ENCODE data around the gene MACF1. TPM values are rescaled to one million over a fixed set of nuclear protein-coding genes. Genes with fewer than 3 reads are reported as not detected.

The MACF1 gene
- total RNA-seq, 3 donors from 2014 or later, result 104 to 128 (median 120) TPM

DNA sequence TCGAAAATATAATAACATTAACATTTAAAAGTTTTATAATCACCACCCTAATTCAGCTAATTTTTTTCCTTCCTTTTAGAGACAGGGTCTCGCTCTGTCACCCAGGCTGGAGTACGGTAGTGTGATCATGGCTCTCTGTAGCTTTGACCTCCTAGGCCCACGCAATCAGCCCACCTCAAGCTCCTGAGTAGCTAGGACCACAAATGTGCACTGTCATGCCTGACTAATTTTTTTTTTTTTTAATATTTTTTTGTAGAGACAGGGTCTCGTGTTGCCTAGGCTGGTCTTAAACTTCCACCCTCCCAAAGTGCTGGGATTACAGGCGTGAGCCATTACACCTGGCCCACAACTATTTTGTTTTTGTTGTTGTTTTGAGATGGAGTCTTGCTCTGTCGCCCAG lies 172.2 kb downstream of the MACF1 start:
- H3K4me3 Mint-ChIP-seq, result no peak overlapping the region
- H3K36me3 Mint-ChIP-seq (ENCODE audit: insufficient read depth), result peaks cover 35% of the 10 kb centered on the region
- ATAC-seq (no peak), DNase-seq (no peak)
- no peaks in the 10 kb centered on the region for H3K9me3 Mint-ChIP-seq
- H3K4me1 Mint-ChIP-seq (ENCODE audit: low read depth), result no peaks in the 10 kb centered on the region
- no peaks in the 10 kb centered on the region for H3K27me3 Mint-ChIP-seq (ENCODE audit: low read depth)

DNA sequence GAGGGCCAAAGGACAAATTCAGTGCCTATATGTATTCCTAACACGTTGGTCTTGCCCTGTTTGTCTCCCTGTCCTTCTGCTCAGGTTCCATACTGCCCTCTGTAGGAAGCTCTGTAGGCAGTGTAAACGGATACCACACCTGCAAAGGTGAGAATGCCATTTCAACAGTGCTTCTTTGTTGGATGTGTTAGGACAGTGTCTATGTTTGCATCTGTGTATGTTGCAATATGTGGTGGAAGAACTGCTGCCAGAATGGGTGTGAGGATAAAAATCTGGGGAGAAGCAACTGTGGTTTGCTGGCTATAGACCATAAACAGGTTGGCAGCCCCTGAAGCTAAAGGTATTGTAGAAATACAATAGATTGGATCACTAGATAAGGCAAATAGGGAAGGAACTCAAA lies 173.9 kb downstream of the MACF1 start:
- no peaks in the 10 kb centered on the region for H3K4me1 Mint-ChIP-seq (ENCODE audit: low read depth)
- ATAC-seq (no peak), DNase-seq (no peak)
- H3K4me3 Mint-ChIP-seq, result no peak overlapping the region
- no peaks in the 10 kb centered on the region for H3K27me3 Mint-ChIP-seq (ENCODE audit: low read depth)
- H3K9me3 Mint-ChIP-seq, result no peaks in the 10 kb centered on the region
- peaks cover 32% of the 10 kb centered on the region for H3K36me3 Mint-ChIP-seq (ENCODE audit: insufficient read depth)

DNA sequence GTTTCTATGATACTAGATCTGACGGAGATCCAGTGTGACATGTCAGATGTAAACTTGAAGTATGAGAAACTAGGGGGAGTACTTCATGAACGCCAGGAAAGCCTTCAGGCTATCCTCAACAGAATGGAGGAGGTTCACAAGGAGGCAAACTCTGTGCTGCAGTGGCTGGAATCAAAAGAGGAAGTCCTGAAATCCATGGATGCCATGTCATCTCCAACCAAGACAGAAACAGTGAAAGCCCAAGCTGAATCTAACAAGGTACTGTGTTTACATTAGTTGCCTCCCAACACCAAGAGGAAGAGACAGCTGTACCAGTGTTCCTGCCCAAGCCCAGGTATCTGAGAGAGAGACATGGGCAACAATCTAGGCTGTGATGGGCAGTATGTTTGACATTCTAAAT lies 174.7 kb downstream of the MACF1 start:
- Mint-ChIP-seq H3K4me3 (no peak overlapping the region), H3K4me1 (ENCODE audit: low read depth) (no peaks in the 10 kb centered on the region), H3K36me3 (ENCODE audit: insufficient read depth) (peaks cover 35% of the 10 kb centered on the region), H3K27me3 (ENCODE audit: low read depth) (no peaks in the 10 kb centered on the region), H3K9me3 (no peaks in the 10 kb centered on the region)
- DNase-seq, result no peak
- ATAC-seq, result no peak

DNA sequence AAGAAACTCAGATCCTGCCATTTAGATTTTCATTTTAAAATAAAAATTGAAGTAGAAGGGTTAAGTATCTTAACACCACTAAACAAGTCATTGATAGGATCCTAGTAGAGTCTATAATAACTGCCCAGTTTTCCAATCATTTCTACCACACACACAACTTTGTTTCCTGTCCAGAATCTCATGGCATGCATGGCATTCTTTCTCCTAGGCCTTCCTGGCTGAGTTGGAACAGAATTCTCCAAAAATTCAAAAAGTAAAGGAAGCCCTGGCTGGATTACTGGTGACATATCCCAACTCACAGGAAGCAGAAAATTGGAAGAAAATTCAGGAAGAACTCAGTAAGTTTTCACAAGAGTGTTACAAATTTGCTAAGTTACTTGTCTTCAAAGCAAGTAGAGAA lies 175.5 kb downstream of the MACF1 start:
- no peak overlapping the region for H3K4me3 Mint-ChIP-seq
- peaks cover 35% of the 10 kb centered on the region for H3K36me3 Mint-ChIP-seq (ENCODE audit: insufficient read depth)
- no peaks in the 10 kb centered on the region for H3K9me3 Mint-ChIP-seq
- no peaks in the 10 kb centered on the region for H3K4me1 Mint-ChIP-seq (ENCODE audit: low read depth)
- ATAC-seq, result no peak
- H3K27me3 Mint-ChIP-seq (ENCODE audit: low read depth), result no peaks in the 10 kb centered on the region
- DNase-seq, result no peak

DNA sequence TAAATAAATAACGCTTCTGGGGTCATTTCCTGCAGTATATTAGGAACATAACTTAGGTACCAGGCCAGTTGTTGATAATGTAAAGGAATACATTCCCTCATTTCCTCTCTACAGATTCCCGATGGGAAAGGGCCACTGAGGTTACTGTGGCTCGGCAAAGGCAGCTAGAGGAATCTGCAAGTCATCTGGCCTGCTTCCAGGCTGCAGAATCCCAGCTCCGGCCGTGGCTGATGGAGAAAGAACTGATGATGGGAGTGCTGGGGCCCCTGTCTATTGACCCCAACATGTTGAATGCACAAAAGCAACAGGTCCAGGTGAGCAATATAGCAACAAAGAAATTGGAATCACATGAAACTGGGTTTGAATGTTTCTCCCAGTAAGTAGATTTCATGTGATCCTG lies 177.3 kb downstream of the MACF1 start:
- ATAC-seq, result no peak
- Mint-ChIP-seq H3K9me3 (no peaks in the 10 kb centered on the region), H3K4me3 (no peak overlapping the region), H3K36me3 (ENCODE audit: insufficient read depth) (peaks cover 38% of the 10 kb centered on the region), H3K27me3 (ENCODE audit: low read depth) (no peaks in the 10 kb centered on the region), H3K4me1 (ENCODE audit: low read depth) (no peaks in the 10 kb centered on the region)
- DNase-seq, result no peak

DNA sequence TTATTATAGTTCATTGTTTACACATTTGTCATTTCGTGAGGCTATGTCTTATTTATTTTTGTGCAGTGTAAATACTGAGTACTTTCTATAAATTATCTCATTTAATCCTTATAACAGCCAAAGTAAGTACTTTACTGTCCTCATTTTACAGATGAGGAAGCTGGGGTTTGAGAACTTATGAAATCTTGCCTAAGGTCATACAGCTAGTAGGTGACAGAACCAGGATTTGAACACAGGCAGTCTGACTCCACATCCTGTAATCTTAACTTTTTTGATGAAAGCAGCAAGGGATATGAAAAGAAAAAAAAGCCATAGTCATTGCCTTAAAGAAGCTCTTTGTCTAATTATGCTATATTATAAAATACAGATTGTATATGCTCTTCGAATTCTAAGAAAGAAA lies 179.8 kb downstream of the MACF1 start:
- Mint-ChIP-seq H3K4me1 (ENCODE audit: low read depth) (peaks cover 2% of the 10 kb centered on the region), H3K4me3 (no peak overlapping the region), H3K36me3 (ENCODE audit: insufficient read depth) (peaks cover 42% of the 10 kb centered on the region), H3K9me3 (no peaks in the 10 kb centered on the region), H3K27me3 (ENCODE audit: low read depth) (no peaks in the 10 kb centered on the region)
- ATAC-seq (no peak), DNase-seq (no peak)

DNA sequence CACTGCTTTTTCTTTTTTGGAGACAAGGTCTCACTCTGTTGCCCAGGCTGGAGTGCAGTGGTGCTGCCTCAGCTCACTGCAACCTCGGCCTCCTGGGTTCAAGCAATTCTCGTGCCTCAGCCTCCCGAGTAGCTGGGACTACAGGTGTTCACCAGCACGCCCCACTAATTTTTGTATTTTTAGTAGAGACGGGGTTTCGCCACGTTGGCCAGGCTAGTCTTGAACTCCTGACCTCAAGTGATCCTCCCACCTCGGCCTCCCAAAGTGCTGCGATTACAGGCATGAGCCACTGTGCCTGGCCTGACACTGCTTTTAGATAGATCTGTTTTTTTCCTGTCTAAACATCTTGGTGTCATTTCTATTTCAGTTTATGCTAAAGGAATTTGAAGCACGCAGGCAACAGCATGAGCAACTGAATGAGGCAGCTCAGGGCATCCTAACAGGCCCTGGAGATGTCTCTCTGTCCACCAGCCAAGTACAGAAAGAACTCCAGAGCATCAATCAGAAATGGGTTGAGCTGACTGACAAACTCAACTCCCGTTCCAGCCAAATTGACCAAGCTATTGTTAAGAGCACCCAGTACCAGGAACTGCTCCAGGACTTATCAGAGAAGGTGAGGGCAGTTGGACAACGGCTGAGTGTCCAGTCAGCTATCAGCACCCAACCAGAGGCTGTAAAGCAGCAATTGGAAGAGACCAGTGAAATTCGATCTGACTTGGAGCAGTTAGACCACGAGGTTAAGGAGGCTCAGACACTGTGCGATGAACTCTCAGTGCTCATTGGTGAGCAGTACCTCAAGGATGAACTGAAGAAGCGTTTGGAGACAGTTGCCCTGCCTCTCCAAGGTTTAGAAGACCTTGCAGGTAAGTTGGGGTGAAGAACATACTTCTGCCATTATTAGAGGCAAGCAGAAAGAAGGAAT lies 180.8 kb downstream of the MACF1 start:
- H3K27me3 Mint-ChIP-seq (ENCODE audit: low read depth), result no peaks in the 10 kb centered on the region
- DNase-seq, result no peak
- peaks cover 2% of the 10 kb centered on the region for H3K4me1 Mint-ChIP-seq (ENCODE audit: low read depth)
- H3K36me3 Mint-ChIP-seq (ENCODE audit: insufficient read depth), result peaks cover 47% of the 10 kb centered on the region
- no peak overlapping the region for H3K4me3 Mint-ChIP-seq
- ATAC-seq, result no peak
- H3K9me3 Mint-ChIP-seq, result no peaks in the 10 kb centered on the region

DNA sequence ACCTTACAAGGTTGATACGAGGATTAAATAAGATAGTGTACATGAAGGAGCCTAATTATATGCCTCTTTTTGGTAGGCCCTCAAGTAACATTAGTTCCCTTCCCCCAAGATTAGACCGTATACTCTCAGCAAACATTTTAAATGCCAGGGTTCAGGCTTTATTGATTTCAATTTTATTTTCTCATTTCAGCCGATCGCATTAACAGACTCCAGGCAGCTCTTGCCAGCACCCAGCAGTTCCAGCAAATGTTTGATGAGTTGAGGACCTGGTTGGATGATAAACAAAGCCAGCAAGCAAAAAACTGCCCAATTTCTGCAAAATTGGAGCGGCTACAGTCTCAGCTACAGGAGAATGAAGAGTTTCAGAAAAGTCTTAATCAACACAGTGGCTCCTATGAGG lies 182.5 kb downstream of the MACF1 start:
- H3K4me3 Mint-ChIP-seq, result no peak overlapping the region
- peaks cover 51% of the 10 kb centered on the region for H3K36me3 Mint-ChIP-seq (ENCODE audit: insufficient read depth)
- no peaks in the 10 kb centered on the region for H3K27me3 Mint-ChIP-seq (ENCODE audit: low read depth)
- peaks cover 13% of the 10 kb centered on the region for H3K4me1 Mint-ChIP-seq (ENCODE audit: low read depth)
- H3K9me3 Mint-ChIP-seq, result no peaks in the 10 kb centered on the region
- no peak for ATAC-seq
- no peak for DNase-seq

DNA sequence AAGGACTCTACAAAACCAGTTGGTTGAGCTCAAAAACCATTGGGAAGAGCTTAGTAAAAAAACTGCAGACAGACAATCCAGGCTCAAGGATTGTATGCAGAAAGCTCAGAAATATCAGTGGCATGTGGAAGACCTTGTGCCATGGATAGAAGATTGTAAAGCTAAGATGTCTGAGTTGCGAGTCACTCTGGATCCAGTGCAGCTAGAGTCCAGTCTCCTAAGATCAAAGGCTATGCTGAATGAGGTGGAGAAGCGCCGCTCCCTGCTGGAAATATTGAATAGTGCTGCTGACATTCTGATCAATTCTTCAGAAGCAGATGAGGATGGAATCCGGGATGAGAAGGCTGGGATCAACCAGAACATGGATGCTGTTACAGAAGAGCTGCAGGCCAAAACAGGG lies 183.0 kb downstream of the MACF1 start:
- Mint-ChIP-seq H3K27me3 (ENCODE audit: low read depth) (no peaks in the 10 kb centered on the region), H3K4me3 (no peak overlapping the region), H3K4me1 (ENCODE audit: low read depth) (peaks cover 18% of the 10 kb centered on the region), H3K9me3 (no peaks in the 10 kb centered on the region), H3K36me3 (ENCODE audit: insufficient read depth) (peaks cover 51% of the 10 kb centered on the region)
- ATAC-seq (no peak), DNase-seq (no peak)

DNA sequence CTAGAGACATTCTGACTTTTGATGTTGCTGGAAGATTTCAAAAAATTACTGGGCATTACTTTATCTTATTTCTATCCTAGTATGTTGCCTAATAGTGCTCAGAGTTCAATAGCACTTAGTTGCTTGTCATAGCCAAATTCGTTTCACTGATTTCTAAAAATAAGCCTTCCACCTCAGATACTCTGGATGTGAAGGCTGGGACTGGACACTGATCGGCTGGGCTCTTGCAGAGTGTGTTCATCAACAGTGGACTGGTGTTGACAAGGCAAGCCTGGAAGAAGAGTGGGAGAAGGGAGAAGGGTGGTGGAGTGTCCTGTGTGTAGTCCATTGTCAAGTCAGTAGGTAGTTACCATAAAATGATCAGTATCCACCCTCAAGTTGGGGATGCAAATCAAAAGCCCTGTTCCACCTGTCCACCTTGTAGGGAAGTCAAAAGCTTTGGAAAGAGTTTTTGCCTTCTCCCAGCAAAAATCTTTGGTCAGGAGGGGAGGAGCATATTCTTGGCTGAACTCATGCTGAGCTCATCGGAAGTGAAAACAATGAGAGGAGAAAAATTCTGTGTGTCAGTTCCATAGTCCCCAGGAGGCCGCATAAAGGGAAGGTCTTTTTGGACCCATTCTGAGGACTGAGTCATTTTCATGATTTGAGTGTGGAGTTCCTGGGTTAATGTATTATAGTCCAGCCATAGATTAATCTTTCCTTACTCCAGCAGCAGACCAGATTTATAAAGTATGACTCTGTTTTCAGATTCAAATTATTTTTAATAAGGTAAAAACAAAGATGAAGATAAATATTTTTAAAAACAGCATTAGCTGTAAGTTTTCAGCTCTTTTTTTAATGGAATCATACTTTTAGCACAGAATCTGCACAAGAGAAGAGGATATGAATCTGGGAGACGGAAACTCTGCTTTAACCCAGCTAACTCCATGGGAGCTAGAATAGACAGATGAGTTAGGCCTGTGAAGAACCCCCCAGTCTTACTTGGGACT lies 187.5 kb downstream of the MACF1 start:
- Mint-ChIP-seq H3K9me3 (no peaks in the 10 kb centered on the region), H3K36me3 (ENCODE audit: insufficient read depth) (peaks cover 35% of the 10 kb centered on the region), H3K4me1 (ENCODE audit: low read depth) (peaks cover 62% of the 10 kb centered on the region), H3K27me3 (ENCODE audit: low read depth) (no peaks in the 10 kb centered on the region), H3K4me3 (no peak overlapping the region)
- ATAC-seq (peak; percentile 44 to 74), DNase-seq (no peak)

DNA sequence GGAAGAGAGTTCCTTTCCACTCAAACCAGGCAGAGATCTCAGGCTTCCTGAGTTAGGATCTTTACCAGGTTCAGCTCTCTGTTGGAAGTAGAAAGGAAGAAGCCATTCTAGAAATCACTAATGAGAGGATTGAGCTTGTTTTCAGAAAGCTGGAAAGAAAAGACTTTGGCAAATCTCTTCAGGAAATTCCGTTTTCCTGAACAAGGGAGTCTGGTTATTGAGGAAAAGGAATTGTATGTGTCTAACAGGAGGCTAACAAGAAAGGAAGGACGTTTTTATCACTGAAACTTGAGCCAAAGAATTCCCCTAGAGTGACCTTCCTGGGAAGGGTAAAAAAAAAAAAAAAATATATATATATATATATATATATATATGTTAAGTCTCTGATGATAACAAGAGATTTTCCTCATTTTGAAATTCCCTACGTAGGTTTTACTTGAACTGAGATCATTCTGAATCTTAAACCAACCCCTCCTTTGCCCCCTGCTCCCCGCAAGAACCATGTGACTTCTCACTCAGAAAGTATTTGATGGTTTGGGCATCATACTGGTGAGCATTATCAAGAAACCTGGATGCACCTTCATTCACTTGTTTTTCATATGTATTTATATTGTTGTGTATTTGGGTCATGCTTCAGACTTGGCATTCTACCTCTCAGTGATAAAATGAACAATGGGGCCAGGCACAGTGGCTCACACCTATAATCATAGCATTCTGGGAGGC lies 188.5 kb downstream of the MACF1 start:
- no peaks in the 10 kb centered on the region for H3K27me3 Mint-ChIP-seq (ENCODE audit: low read depth)
- ATAC-seq, result no peak

DNA sequence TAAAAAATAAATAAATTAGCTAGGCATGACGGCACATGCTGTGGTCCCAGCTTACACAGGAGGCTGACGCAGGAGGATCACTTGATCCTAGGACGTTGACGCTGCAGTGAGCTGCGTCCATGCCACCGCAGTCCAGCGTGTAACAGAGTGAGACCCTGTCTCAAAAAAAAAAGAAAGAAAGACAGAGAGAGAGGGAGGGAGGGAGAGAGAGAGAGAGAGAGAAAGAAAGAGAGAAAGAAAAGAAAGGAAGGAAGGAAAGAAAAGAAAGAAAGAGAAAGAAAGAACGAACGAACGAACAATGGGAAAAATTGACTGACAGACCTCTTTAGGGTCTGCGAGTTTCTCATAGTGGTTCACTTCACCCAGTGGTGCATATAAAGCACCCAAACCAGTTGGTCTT lies 189.2 kb downstream of the MACF1 start:
- no peak overlapping the region for H3K4me3 Mint-ChIP-seq

More for the DNA sequence above, 188.5 kb downstream of the MACF1 start:
- DNase-seq, result no peak
- H3K4me3 Mint-ChIP-seq, result no peak overlapping the region
- H3K9me3 Mint-ChIP-seq, result no peaks in the 10 kb centered on the region
- peaks cover 70% of the 10 kb centered on the region for H3K4me1 Mint-ChIP-seq (ENCODE audit: low read depth)
- H3K36me3 Mint-ChIP-seq (ENCODE audit: insufficient read depth), result peaks cover 26% of the 10 kb centered on the region

DNA sequence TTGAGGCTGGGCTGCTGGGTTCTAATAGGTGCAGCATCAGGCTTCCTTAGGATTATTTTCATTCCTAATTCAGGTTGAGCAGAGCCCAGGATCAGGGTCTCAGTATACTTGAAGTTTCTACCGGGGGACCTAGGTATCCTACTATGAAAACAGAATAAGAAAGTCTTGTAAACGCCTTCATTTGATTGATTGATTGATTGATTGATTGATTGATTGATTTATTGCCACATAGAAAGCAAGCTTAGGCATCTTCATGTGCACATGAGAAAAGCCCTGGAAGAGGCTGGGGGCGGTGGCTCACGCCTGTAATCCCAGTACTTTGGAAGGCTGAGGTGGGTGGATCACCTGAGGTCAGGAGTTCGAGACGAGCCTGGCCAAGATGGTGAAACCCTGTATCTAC lies 189.6 kb downstream of the MACF1 start:
- no peak overlapping the region for H3K4me3 Mint-ChIP-seq
- no peaks in the 10 kb centered on the region for H3K9me3 Mint-ChIP-seq
- no peaks in the 10 kb centered on the region for H3K27me3 Mint-ChIP-seq (ENCODE audit: low read depth)
- no peak for DNase-seq
- H3K36me3 Mint-ChIP-seq (ENCODE audit: insufficient read depth), result peaks cover 20% of the 10 kb centered on the region
- H3K4me1 Mint-ChIP-seq (ENCODE audit: low read depth), result peaks cover 81% of the 10 kb centered on the region
- ATAC-seq, result no peak

More for the DNA sequence above, 189.2 kb downstream of the MACF1 start:
- Mint-ChIP-seq H3K4me1 (ENCODE audit: low read depth) (peaks cover 76% of the 10 kb centered on the region), H3K36me3 (ENCODE audit: insufficient read depth) (peaks cover 20% of the 10 kb centered on the region), H3K27me3 (ENCODE audit: low read depth) (no peaks in the 10 kb centered on the region), H3K9me3 (no peaks in the 10 kb centered on the region)
- no peak for DNase-seq
- ATAC-seq, result no peak

DNA sequence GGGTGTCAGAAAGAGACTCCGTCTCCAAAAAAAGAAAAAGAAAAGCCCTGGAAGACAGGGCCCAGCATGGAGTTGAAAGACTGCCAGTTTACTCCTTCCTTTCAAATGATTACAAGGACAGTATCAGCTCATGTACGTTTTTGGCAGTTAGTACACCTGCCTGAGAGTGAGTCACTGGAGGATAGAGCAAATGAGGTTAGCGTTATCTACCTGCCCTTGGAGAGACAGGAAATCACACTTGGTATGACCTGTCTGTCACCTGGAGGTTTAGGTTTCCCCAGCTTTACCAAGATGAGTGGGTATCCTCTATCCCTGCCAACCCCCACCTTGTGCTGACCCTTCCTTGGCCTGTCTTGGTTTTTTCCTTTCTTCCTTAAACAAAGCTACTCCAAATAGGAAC lies 190.1 kb downstream of the MACF1 start:
- H3K4me1 Mint-ChIP-seq (ENCODE audit: low read depth), result peaks cover 84% of the 10 kb centered on the region
- peaks cover 21% of the 10 kb centered on the region for H3K36me3 Mint-ChIP-seq (ENCODE audit: insufficient read depth)
- H3K27me3 Mint-ChIP-seq (ENCODE audit: low read depth), result no peaks in the 10 kb centered on the region
- ATAC-seq (peak; percentile 50 to 69), DNase-seq (peak; percentile 17)
- H3K4me3 Mint-ChIP-seq, result no peak overlapping the region
- no peaks in the 10 kb centered on the region for H3K9me3 Mint-ChIP-seq

All from activated T-cell treated with anti-CD3 and anti-CD28 coated beads, Interleukin-2, amount 50 U/mL, for 4 hours (primary cell).